NCI-H1048 (cell line): ENCODE results near the gene SECISBP2.
"Not testable (repeated sequence)": the region's sequence is repeated elsewhere in the genome, so short reads cannot be mapped to it uniquely, and the experiment has no call there.

Experiments
- DNase-seq: peaks from one replicate; lab custom pipeline; 2025; lab: John Stamatoyannopoulos, UW

Gene SECISBP2, protein sequence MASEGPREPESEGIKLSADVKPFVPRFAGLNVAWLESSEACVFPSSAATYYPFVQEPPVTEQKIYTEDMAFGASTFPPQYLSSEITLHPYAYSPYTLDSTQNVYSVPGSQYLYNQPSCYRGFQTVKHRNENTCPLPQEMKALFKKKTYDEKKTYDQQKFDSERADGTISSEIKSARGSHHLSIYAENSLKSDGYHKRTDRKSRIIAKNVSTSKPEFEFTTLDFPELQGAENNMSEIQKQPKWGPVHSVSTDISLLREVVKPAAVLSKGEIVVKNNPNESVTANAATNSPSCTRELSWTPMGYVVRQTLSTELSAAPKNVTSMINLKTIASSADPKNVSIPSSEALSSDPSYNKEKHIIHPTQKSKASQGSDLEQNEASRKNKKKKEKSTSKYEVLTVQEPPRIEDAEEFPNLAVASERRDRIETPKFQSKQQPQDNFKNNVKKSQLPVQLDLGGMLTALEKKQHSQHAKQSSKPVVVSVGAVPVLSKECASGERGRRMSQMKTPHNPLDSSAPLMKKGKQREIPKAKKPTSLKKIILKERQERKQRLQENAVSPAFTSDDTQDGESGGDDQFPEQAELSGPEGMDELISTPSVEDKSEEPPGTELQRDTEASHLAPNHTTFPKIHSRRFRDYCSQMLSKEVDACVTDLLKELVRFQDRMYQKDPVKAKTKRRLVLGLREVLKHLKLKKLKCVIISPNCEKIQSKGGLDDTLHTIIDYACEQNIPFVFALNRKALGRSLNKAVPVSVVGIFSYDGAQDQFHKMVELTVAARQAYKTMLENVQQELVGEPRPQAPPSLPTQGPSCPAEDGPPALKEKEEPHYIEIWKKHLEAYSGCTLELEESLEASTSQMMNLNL

DNA sequence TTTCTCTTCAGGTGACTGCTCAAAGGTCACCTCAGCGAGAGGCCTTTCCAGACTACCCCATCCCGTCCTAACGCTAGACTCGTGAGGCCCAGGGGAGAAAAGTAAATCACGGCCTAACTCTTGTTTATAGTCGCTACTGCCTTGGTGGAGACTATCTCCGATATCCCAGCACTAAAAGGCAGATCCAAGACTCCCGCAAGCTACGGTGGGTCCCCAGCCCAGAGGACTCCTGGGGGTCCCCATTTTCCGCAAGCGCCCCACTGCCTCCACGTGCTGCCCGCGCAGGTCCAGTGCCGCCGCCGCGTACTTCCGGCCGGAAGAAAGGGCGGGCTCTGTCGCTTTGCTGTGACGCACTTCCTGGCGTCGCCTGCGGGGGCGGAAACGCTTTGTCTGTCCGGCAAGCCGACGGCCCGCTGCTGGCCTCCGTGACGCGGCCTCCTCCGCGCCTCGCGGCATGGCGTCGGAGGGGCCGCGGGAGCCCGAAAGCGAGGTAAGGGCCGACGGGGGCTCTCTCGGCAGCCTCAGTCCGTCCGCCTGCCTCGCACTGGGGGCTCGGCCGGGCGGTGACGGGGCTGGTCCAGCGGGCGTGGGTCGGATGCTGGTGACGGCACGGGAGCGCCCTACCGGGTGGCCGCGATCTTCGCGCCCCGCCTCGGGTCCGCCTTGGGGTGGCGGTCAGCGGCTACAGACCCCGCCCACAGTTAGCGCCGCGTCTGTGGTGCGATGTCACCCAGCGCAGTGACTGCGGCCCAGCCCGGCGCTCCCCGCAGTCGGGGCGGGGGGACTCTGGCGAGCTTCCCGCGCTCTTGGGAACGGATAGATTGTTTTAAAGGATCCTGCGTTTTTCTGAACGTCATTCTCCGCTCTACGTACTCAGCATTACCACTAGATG is at the start of gene SECISBP2:
SECISBP2 (plus strand) TSS at position 378 of the 892 bp plus-strand sequence; CDS start at position 455, 77 bp downstream.
- DNase-seq: peak; percentile 91

DNA sequence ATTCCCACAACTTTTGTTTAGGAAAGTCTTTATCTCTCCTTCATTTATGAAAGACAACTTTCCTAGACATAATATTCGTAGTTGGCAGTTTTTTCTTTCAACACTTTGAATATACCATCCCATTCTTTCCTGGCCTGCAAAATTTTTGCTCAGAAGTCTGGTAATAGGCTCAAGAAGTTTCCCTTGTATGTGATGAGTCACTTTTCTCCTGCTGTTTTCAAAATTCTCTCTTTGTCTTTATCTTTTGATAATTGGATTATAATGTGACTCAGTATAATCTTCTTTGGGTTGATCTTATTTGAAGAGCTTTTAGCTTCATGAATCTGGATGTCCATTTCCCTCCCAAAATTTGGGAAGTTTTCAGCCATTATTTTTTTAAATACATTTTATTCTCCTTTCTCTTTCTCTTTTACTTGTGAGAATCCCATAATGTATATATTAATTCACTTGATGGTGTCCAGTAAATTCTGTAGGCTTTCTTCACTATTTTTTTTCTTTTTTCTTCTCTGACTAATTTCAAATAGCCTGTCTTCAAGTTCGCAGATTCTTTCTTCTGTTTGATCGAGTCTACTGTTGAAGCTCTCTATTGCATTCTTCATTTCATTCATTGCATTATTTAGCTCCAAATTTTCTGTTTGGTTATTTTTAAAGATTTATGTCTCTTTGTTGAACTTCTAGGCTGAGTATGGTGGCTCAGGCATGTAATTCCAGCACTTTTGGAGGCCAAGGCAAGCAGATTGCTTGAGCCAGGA is 44.6 kb upstream of the SECISBP2 start:
- no peak for DNase-seq

DNA sequence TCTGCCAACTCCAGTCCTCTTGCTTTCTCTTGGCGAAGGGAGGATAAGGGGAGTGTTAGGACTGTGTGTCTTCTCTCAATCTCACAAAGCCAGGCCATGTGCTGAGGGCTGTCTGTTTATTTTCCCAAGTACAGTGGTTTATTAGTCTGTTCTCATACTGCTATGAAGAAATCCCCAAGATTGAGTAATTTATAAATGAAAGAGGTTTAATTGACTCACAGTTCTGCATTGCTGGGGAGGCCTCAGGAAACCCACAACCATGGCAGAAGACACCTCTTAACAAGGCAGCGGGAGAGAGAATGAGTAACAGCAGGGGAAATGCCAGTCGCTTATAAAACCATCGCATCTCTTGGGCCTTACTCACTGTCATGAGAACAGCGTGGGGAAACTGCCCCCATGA is 43.5 kb upstream of the SECISBP2 start:
- DNase-seq: no peak

DNA sequence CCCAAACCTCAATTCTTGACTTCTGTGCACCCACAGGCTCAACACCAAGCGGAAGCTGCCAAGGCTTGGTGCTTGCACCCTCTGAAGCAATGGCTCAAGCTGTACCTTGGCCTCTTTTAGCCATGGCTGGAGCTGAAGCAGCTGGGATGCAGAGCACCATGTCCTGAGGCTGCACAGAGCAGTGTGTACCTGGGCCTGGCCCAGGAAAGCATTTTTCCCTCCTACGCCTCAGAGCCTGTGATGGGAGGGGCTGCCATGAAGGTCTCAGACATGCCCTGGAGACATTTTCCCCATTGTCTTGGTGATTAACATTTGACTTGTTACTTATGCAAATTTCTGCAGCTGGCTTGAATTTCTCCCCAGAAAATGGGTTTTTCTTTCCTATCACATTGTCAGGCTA is 42.3 kb upstream of the SECISBP2 start:
- DNase-seq: not testable (repeated sequence)

DNA sequence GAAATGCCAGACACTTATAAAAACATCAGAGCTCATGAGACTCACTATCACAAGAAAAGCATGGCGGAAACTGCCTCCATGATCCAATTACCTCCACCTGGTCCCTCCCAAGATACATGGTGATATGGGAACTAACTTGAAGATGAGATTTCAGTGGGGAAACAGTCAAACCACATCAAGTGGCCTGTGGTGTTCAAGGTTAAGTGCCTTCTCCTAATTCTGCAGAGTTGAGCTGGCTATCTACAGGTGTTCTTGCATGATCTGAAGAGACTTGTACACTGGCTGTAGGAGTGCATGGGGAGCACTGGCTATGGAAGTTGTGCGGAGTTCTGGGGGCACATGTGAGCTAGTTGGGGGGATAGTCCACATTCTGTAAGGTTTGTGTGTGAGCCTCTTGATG is 41.3 kb upstream of the SECISBP2 start:
- DNase-seq: no peak

DNA sequence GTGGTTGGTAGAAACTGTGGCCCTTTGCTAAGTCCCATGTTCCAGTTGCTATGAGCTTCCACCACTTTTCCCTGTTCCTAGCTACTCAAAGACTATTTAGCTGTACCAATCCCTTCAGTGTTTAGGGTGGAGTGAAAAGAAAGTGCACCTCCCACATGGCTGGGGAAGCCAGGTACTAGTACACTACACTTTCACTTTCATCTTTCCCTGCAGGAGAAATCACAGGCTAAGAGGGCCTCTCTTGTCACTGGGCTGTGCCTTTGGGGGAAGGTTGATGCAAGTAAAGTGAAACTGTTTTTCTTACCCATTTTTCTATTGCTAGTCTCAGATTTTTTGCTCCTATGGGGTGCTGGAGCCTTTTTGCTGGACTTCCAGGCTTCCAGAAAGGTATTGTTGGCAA is 40.8 kb upstream of the SECISBP2 start:
- DNase-seq: no peak

DNA sequence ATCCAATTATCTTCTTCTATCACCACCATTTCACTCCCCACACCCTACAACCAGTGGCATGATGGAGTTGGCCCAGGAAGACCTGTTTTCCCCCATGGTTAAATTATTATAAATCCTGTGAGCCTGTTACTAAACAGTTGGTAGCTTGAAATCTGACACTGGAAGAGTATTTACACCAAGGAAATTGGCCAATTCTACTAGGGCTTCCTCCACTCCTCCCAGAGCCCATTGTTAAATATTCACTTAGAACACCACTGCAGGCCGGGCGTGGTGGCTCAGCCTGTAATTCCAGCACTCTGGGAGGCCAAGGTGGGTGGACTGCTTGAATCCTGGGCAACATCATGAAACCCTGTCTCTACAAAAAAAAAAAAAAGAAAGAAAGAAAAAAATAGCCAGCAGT is 39.7 kb upstream of the SECISBP2 start:
- no peak for DNase-seq

DNA sequence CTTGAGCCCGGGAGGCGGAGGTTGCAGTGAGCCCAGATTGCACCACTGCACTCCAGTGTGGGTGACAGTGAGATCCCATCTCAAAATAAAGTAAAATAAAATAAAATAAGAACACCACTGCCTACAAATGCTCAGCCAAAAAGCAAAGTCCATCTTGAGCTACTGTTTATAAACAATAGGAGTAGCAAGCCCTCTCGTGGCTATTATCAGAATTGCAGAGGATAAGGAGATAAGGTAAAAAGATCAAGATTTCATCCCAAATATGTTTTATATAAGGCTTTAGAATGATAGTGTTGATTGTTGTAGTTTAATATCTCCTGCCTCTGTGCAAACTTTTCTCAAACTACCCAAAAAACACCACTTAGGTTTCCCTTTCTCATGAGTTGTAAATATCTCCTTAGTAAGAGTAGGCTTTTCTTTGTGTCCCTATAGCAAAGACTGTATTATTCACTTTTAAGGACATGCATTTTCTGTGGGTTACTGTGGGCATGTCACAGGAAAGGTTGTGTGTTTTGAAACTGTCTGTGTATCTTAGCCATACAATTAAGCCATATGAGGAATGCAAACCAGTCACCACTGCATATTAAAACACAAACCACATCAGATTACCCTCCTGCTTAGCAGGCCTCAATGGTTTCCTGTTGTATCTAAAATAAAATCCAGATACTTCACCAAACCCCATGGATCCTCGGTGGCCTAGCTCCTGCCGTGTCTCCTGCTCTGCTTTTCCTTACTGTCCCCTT is 39.1 kb upstream of the SECISBP2 start:
- DNase-seq: peak; percentile 3

DNA sequence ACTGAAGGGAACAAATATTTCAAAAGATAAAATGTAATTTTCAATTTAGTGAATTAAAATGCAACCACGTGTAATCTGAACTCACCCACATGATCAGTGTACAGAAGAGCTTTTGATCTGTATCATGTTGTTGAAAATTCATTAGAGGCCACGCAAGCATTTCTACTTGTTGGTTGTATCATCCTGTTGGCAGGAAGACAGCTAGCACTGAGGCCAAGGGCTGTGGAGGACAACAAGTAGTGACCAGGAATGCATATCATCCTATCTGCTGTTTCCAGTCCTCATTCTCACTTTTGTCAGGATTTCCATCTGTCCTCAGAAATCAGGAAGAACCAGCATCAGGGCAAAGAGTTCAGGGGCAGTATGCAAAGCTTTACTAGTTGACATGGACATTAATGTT is 37.2 kb upstream of the SECISBP2 start:
- DNase-seq: no peak

DNA sequence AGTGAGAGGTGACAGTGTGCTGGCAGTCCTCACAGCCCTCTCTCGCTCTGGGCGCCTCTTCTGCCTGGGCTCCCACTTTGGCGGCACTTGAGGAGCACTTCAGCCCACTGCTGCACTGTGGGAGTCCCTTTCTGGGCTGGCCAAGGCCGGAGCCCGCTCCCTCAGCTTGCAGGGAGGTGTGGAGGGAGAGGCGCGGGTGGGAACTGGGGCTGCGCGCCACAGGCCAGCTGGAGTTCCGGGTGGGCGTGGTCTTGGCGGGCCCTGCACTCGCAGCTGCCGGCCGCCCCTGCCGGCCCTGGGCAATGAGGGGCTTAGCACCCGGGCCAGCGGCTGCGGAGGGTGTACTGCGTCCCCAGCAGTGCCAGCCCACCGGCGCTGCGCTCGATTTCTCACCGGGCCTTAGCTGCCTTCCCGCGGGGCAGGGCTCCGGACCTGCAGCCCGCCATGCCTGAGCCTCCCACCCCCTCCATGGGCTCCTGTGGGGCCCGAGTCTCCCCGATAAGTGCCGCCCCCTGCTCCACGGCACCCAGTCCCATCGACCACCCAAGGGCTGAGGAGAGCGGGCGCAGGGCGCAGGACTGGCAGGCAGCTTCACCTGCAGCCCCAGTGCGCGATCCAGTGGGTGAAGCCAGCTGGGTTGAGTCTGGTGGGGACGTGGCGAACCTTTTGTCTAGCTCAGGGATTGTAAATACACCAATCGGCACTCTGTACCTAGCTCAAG is 35.9 kb upstream of the SECISBP2 start:
- DNase-seq: not testable (repeated sequence)

DNA sequence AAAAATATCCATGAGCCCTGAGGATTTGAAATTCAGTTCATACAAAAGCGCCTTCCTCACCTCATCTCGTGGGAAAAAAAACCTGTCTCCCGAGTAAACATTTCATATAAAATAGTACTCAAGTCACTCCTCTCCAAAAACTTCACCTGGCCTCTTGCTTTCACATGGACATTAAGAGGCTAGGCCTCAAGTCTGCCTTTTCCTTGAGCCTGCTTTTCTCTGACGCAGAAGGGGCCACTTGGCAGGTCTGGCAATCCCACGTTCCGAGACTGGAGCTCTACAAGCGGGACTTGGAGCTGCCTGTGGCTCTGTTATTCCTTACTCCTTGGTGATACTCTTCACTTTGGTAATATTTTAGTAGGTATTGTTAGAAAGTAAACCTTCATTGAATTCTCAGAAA is 34.2 kb upstream of the SECISBP2 start:
- no peak for DNase-seq

DNA sequence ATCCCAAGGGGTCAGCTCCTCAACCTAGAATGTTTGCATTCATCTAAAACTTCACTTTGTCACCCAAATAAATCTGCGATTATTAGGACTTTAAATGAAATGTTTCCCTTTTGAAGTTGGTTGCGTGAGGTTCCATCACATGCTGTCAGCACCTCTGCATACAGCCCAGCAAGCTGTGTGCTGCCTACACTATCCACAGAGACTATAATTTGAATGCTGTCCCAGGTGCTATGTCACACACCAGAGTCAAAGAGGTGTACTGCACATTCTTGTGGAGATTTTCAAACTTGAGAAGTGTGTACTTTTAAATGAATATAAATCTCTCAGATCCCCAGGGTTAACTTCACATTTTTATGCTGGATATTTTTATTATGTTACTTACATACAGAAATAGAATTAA is 26.6 kb upstream of the SECISBP2 start:
- no peak for DNase-seq

DNA sequence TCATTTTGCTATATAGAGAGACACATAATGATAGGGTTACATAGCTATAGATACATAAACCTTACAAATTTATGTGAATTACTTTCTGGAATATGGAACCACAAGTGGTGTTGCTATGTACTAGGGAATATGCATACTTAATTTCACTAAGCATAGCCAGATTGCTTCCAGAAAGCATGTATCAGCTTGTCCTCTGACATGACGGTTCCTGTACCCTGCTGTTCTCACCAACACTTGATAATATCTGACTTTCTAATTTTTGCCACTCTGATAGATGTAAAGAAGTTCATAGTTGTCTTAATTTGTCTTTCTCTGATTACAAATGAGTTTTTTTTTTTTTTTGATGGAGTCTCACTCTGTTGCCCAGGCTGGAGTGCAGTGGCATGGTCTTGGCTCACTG is 25.3 kb upstream of the SECISBP2 start:
- DNase-seq: no peak

DNA sequence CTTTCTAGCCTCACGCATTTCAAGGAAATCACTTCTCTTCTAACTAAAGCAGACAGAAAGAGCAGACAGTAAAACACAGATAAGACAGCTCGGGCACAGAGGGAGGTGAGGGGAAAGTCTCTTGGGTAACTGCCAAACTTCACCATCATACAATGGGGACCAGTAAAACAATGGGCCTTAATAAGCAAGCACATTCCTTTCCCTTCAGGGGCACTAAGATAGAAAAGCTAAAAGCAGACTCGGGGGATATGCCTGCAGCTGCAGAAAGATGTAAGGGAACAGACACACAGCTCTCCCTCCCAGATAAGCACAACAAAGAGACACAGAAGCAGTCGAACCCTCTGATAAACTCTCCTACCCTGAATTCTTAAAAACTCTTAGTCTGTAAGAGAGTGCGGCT is 22.9 kb upstream of the SECISBP2 start:
- no peak for DNase-seq

DNA sequence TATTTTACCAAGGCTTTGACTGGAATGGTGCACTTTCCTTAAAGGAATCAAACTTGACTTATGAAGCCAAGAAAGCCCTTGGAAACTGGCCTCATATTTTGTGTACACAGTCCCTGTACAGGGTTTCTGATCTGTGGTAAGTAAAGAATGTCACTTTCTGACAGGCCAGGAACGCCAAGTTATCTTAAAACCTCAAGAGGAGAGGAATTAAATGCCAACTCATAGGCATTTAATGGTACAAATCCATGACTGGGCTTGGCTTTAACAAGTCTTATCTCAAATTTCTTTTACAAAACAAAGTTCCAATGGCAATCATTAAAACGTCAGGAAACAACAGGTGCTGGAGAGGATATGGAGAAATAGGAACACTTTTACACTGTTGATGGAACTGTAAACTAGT is 16.3 kb upstream of the SECISBP2 start:
- DNase-seq: not testable (repeated sequence)

DNA sequence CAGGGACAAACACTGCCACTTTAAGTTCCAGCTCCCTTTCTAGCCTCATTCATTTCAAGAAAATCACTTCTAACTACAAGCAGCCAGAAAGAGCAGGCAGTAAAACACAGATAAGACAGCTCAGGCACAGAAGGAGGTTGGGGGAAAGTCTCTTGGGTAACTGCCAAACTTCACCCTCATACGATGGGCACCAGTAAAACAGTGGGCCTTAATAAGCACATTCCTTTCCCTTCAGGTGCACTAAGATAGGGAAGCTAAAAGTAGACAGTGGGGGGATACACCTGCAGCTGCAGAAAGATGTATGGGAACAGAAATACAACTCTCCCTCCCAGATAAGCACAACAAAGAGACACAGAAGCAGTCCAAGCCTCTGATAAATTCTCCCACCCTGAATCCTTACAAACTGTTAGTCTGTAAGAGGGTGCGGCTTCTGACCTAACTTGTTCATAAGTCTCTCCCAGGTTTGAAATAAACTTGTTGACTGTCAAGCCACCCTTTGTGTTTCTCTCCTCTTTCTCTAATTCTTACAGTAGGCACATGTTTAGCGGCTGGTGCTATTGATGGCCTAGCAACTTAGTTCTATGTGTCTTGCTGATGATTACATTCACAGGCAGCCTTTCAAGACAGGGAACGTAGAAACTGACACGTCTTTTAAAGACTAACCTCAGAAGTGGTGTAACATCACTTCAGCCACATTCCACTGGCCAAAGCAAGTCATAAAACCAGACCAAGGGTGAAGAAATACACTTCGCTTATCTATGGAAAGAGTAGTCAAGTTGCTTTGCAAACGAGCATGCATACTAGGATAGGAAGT is 14.1 kb upstream of the SECISBP2 start:
- DNase-seq: no peak

DNA sequence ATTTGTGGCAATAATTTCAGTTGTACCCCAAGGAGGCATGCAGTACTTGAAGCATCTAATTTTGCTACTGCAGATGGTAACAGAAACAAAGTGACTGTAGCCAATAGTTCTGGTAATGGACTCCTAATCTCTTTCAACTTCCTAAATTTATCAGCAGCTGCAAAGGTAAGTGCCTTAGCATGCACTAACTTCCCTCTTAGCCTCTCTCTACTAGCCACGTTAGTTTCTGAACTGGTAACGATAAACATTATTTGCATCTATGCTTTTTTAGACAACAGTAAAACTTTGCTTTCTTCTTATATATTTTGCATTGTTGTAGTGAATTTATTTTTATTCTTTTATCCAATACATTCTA is 13.5 kb upstream of the SECISBP2 start:
- DNase-seq: no peak

DNA sequence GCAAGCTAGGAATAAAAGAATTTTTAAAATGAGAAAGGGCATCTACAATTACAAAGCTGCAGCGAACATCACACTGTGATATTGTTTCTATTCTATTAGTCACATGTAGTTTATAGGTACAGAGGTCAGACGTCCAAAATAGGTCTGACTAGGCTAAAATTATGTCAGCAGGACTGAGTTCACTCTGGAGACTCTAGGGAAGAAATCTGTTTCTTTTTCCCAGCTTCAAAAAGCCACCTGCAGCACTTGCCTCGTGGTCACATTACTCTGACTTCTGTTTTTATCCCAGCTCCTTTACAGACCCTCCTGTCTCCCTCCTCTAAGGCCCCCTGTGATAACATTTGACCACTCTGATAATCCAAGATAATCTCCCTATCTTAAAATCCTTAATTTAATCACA is 12.4 kb upstream of the SECISBP2 start:
- no peak for DNase-seq

DNA sequence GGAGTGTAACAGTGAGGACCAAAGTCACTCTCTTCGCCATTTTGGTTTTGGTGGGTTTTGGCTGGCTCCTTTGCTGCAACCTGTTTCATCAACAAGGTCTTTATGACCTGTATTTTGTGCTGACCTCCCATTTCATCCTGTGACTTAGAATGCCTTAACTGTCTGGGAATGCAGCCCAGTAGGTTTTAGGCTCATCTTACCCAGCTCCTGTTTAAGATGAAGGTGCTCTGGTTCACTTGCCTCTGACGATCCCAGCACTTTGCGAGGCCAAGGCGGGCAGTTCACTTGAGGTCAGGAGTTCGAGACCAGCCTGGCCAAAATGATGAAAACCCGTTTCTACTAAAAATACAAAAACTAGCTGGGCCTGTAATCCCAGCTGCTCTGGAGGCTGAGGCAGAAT is 9.1 kb upstream of the SECISBP2 start:
- no peak for DNase-seq
